GM12892 (cell line): ENCODE results near the gene RNF17.

Experiments used
- POLR2A ChIP-seq: IDR thresholded peaks from 2 replicates; pipeline ENCODE4 v1.6.1; 2011; ENCODE audit warnings: low read depth, low read length, control low read depth
- POLR2AphosphoS5 ChIP-seq: IDR thresholded peaks from 2 replicates; pipeline ENCODE4 v1.6.1; 2011; ENCODE audit warnings: low read depth, low read length, control low read depth

GRCh38 chr13:24896061-24896460, 132.1 kb downstream of the RNF17 start:
- TF ChIP-seq POLR2A (no peak), POLR2AphosphoS5 (no peak)
